HEK293T (cell line): ENCODE data around the gene PROSER2.
A peak's percentile ranks its signal among the peaks of the same experiment; 100 is the strongest.

ENCODE experiments used
- ARNT ChIP-seq: fragments of 450-650 bp; IDR thresholded peaks from 2 replicates; pipeline ENCODE4 v1.6.1; 2017; ENCODE audit warnings: mild to moderate bottlenecking
- BHLHE40 ChIP-seq: fragments of 450-650 bp; IDR thresholded peaks from 2 replicates; pipeline ENCODE4 v1.6.1; 2016; ENCODE audit warnings: mild to moderate bottlenecking, moderate library complexity, borderline replicate concordance
- ELF4 ChIP-seq: fragments of 450-650 bp; IDR thresholded peaks from 2 replicates; pipeline ENCODE4 v1.6.1; 2017; ENCODE audit warnings: antibody characterized with exemption
- FOXK2 ChIP-seq: fragments of 450-650 bp; IDR thresholded peaks from 2 replicates; pipeline ENCODE4 v1.6.1; 2016; ENCODE audit warnings: mild to moderate bottlenecking
- FOXM1 ChIP-seq: fragments of 450-650 bp; IDR thresholded peaks from 2 replicates; pipeline ENCODE4 v1.6.1; 2017; ENCODE audit warnings: mild to moderate bottlenecking, borderline replicate concordance
- L3MBTL2 ChIP-seq: fragments of 450-650 bp; conservative IDR thresholded peaks from 2 replicates; pipeline ENCODE4 v1.6.1; 2016; ENCODE audit warnings: mild to moderate bottlenecking
- SP1 ChIP-seq: fragments of 450-650 bp; IDR thresholded peaks from 2 replicates; pipeline ENCODE4 v1.6.1; 2017
- SUZ12 ChIP-seq: fragments of 450-650 bp; IDR thresholded peaks from 2 replicates; pipeline ENCODE4 v1.6.1; 2016; ENCODE audit warnings: mild to moderate bottlenecking
- TARDBP ChIP-seq: fragments of 450-650 bp; IDR thresholded peaks from 2 replicates; pipeline ENCODE4 v1.6.1; 2016
- ZNF384 ChIP-seq: fragments of 450-650 bp; IDR thresholded peaks from 2 replicates; pipeline ENCODE4 v1.6.1; 2016
- TF ChIP-seq, protein P1 (sequence below): fragments of 450-650 bp; IDR thresholded peaks from 2 replicates; pipeline ENCODE4 v1.6.1; 2016

DNA sequence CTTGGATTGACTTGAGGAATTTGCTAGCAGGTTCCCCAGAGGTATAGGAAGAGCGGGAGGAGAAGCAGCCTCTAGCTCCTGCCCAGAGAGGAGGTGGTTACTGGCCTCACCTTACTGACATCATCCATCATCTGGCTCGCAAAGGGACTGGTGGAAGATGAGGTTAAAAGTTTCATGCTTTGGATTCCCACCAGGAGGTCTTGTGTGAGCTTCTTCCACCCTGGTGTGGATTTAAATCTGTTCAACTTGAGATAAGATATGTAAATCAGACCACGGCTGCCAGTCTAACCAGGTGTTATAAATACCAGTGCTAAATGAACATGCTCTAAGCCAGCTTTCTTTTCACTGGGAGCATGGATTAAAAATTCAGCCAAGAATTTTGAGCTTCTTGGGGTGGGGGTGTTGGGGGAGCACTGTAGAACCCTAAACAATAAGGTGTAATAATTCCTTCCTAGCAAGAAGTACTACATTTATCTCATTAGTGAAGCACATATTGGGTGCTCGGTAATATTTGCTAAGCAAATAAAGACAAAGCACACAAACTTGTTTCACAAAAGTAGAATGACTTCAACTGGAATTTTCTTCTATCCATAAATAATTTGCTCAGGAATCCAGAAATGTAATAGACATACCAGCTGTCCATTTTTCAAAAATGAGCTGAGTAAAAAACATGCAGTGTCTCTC lies 7.8 kb downstream of the PROSER2 start:
- TF ChIP-seq SP1, result no peak
- TF ChIP-seq ELF4, result no peak
- TF ChIP-seq FOXM1, result no peak
- no peak for TF ChIP-seq ZNF384
- TF ChIP-seq SUZ12, result no peak
- TF ChIP-seq BHLHE40, result no peak
- TF ChIP-seq ARNT, result no peak
- TF ChIP-seq, protein P1, sequence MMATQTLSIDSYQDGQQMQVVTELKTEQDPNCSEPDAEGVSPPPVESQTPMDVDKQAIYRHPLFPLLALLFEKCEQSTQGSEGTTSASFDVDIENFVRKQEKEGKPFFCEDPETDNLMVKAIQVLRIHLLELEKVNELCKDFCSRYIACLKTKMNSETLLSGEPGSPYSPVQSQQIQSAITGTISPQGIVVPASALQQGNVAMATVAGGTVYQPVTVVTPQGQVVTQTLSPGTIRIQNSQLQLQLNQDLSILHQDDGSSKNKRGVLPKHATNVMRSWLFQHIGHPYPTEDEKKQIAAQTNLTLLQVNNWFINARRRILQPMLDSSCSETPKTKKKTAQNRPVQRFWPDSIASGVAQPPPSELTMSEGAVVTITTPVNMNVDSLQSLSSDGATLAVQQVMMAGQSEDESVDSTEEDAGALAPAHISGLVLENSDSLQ, result 0 out of 2 replicates have a peak, but pooled peaks have one; percentile 21
- TF ChIP-seq TARDBP, result no peak
- no peak for TF ChIP-seq L3MBTL2
- no peak for TF ChIP-seq FOXK2
